WTC11 (cell line): ENCODE measurements around the gene IL17RE. TPM values are rescaled to one million over a fixed set of nuclear protein-coding genes. Genes with fewer than 3 reads are reported as not detected.

Experiments used
- ATAC-seq: fragments of 200-7000 bp; cut with Tn5 transposase; 2 replicates; pipeline ENCODE4 v1.10.0; 2021; ENCODE audit warnings: mild to moderate bottlenecking, moderate library complexity
- CTCF ChIA-PET: fragments of 300-600 bp; sonication (Branson Sonifier 250); formaldehyde crosslinking; loops from one replicate; lab custom pipeline; 2021; ENCODE audit warnings: antibody characterized with exemption; lab: Charles Lee
- POLR2A ChIA-PET: fragments of 350-600 bp; sonication (Branson Sonifier 250); formaldehyde crosslinking; loops from one replicate; lab custom pipeline; 2021; ENCODE audit warnings: antibody characterized with exemption; lab: Charles Lee
- DNase-seq: peaks from one replicate; pipeline ENCODE4 v3.0.0; 2021; ENCODE audit warnings: low spot score
- H3K27ac Mint-ChIP-seq: 2 replicates; pipeline ENCODE4 v1.8.0; 2021; ENCODE audit warnings: mixed read lengths
- H3K27me3 Mint-ChIP-seq: 2 replicates; pipeline ENCODE4 v1.8.0; 2021; ENCODE audit warnings: low read depth, mild to moderate bottlenecking, moderate library complexity, mixed read lengths
- H3K36me3 Mint-ChIP-seq: 2 replicates; pipeline ENCODE4 v1.8.0; 2021; ENCODE audit warnings: mixed read lengths
- H3K4me1 Mint-ChIP-seq: 2 replicates; pipeline ENCODE4 v1.8.0; 2022; ENCODE audit warnings: mixed read lengths
- H3K4me3 Mint-ChIP-seq: 2 replicates; pipeline ENCODE4 v1.8.0; 2021; ENCODE audit warnings: mild to moderate bottlenecking, moderate library complexity, mixed read lengths
- H3K9me3 Mint-ChIP-seq: 2 replicates; pipeline ENCODE4 v1.8.0; 2021; ENCODE audit warnings: mixed read lengths
- CBFB ChIP-seq: sonication (generic); formaldehyde crosslinking; IDR thresholded peaks from 2 replicates; pipeline ENCODE4 v1.8.1; 2022; ENCODE audit warnings: mild to moderate bottlenecking, low read depth, missing genetic modification reagents
- CREM ChIP-seq: sonication (generic); formaldehyde crosslinking; IDR thresholded peaks from 2 replicates; pipeline ENCODE4 v1.8.1; 2022; ENCODE audit warnings: mild to moderate bottlenecking, missing genetic modification reagents, moderate library complexity
- JAZF1 ChIP-seq: fragments of 250-450 bp; sonication (Bioruptor Pico); IDR thresholded peaks from 2 replicates; pipeline ENCODE4 v1.9.0; 2021; ENCODE audit warnings: moderate library complexity, mild to moderate bottlenecking, inconsistent platforms
- NR2C2 ChIP-seq: sonication (generic); formaldehyde crosslinking; IDR thresholded peaks from 2 replicates; pipeline ENCODE4 v1.8.0; 2022; ENCODE audit warnings: mild to moderate bottlenecking, missing genetic modification reagents
- RELA ChIP-seq: sonication (generic); formaldehyde crosslinking; IDR thresholded peaks from 2 replicates; pipeline ENCODE4 v1.8.1; 2022; ENCODE audit warnings: missing genetic modification reagents, mild to moderate bottlenecking, borderline replicate concordance
- RORB ChIP-seq: fragments of 250-450 bp; sonication (Bioruptor Pico); IDR thresholded peaks from 2 replicates; pipeline ENCODE4 v1.9.0; 2021; ENCODE audit warnings: mild to moderate bottlenecking
- SMAD4 ChIP-seq: sonication (generic); formaldehyde crosslinking; IDR thresholded peaks from 2 replicates; pipeline ENCODE4 v1.8.0; 2022; ENCODE audit warnings: mild to moderate bottlenecking, missing genetic modification reagents
- SP1 ChIP-seq: sonication (generic); formaldehyde crosslinking; conservative IDR thresholded peaks from 2 replicates; pipeline ENCODE4 v1.8.1; 2022; ENCODE audit warnings: missing genetic modification reagents
- ZNF138 ChIP-seq: sonication (generic); formaldehyde crosslinking; conservative IDR thresholded peaks from 2 replicates; pipeline ENCODE4 v1.8.1; 2022; ENCODE audit warnings: mild to moderate bottlenecking, moderate library complexity, missing genetic modification reagents
- ZNF219 ChIP-seq: sonication (generic); formaldehyde crosslinking; IDR thresholded peaks from 2 replicates; pipeline ENCODE4 v1.8.0; 2023; ENCODE audit warnings: missing genetic modification reagents, mild to moderate bottlenecking, borderline replicate concordance
- total RNA-seq: library from RNA; stranded (reverse); gene quantifications from 3 replicates; pipeline ENCODE4 v1.2.3, GENCODE V29; 2021
- TF ChIP-seq, protein P1 (sequence below): sonication (generic); formaldehyde crosslinking; IDR thresholded peaks from 2 replicates; pipeline ENCODE4 v1.8.0; 2022; ENCODE audit warnings: mild to moderate bottlenecking, missing genetic modification reagents
- TF ChIP-seq, protein P2 (sequence below): fragments of 250-450 bp; sonication (Bioruptor Pico); IDR thresholded peaks from 2 replicates; pipeline ENCODE4 v1.9.0; 2021; ENCODE audit warnings: mild to moderate bottlenecking
- TF ChIP-seq, protein P3 (sequence below): sonication (generic); formaldehyde crosslinking; IDR thresholded peaks from 2 replicates; pipeline ENCODE4 v1.8.1; 2023; ENCODE audit warnings: mild to moderate bottlenecking, missing genetic modification reagents, moderate library complexity
- TF ChIP-seq, protein P4 (sequence below): sonication (generic); formaldehyde crosslinking; IDR thresholded peaks from 2 replicates; pipeline ENCODE4 v1.8.1; 2023; ENCODE audit warnings: mild to moderate bottlenecking, moderate library complexity, missing genetic modification reagents
- TF ChIP-seq, protein P5 (sequence below): sonication (generic); formaldehyde crosslinking; IDR thresholded peaks from 2 replicates; pipeline ENCODE4 v1.8.1; 2023; ENCODE audit warnings: mild to moderate bottlenecking, missing genetic modification reagents, borderline replicate concordance
- TF ChIP-seq, protein P6 (sequence below): sonication (generic); formaldehyde crosslinking; IDR thresholded peaks from 2 replicates; pipeline ENCODE4 v1.8.1; 2022; ENCODE audit warnings: missing genetic modification reagents, borderline replicate concordance
- TF ChIP-seq, protein P7 (sequence below): sonication (generic); formaldehyde crosslinking; IDR thresholded peaks from 2 replicates; pipeline ENCODE4 v1.8.0; 2023; ENCODE audit warnings: missing genetic modification reagents
- TF ChIP-seq, protein P8 (sequence below): sonication (generic); formaldehyde crosslinking; IDR thresholded peaks from 2 replicates; pipeline ENCODE4 v1.8.0; 2022; ENCODE audit warnings: missing genetic modification reagents
- TF ChIP-seq, protein P9 (sequence below): sonication (generic); formaldehyde crosslinking; IDR thresholded peaks from 2 replicates; pipeline ENCODE4 v1.8.1; 2022; ENCODE audit warnings: low read depth, mild to moderate bottlenecking, moderate library complexity, missing genetic modification reagents, borderline replicate concordance

Gene IL17RE
- total RNA-seq, 1 experiment from 2014 or later, result 4.2 TPM

DNA sequence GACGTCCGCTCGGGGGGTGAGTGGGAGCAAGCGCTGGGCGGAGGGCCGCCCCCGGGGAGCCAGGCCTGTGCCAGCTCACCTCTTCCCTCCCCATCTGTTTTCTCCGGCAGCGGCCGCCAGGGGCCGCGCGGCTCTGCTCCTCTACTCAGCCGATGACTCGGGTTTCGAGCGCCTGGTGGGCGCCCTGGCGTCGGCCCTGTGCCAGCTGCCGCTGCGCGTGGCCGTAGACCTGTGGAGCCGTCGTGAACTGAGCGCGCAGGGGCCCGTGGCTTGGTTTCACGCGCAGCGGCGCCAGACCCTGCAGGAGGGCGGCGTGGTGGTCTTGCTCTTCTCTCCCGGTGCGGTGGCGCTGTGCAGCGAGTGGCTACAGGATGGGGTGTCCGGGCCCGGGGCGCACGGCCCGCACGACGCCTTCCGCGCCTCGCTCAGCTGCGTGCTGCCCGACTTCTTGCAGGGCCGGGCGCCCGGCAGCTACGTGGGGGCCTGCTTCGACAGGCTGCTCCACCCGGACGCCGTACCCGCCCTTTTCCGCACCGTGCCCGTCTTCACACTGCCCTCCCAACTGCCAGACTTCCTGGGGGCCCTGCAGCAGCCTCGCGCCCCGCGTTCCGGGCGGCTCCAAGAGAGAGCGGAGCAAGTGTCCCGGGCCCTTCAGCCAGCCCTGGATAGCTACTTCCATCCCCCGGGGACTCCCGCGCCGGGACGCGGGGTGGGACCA, 30.4 kb downstream of the IL17RE start:
- Mint-ChIP-seq H3K27me3 (peaks cover 10% of the 10 kb centered on the region), H3K4me1 (peaks cover 14% of the 10 kb centered on the region), H3K9me3 (peaks cover 8% of the 10 kb centered on the region; the same call in 1 of the 2 replicates), H3K36me3 (peaks cover 23% of the 10 kb centered on the region), H3K4me3 (peak overlapping the region; percentile 93), H3K27ac (peak overlapping the region; percentile 53; the same call in 1 of the 2 replicates)
- peak; percentile 88 for DNase-seq
- CTCF ChIA-PET, result interaction anchor here (0.6 to 5.5 kb wide), 34 partner anchors 9 to 431 kb away, joined by 3 to 143 read pairs (median 4); partner anchors contain the start of genes ARPC4, IL17RC, IL17RE and PRRT3
- ATAC-seq, result peak; percentile 71
- POLR2A ChIA-PET, result interaction anchor here (0.6 to 2.7 kb wide), 10 partner anchors 9 to 315 kb away, joined by 3 to 35 read pairs (median 6); partner anchors contain the start of genes ARPC4, IL17RE, PRRT3 and TATDN2
- 0 out of 2 replicates have a peak, but pooled peaks have one; percentile 24 for TF ChIP-seq NR2C2
- TF ChIP-seq, protein P1, sequence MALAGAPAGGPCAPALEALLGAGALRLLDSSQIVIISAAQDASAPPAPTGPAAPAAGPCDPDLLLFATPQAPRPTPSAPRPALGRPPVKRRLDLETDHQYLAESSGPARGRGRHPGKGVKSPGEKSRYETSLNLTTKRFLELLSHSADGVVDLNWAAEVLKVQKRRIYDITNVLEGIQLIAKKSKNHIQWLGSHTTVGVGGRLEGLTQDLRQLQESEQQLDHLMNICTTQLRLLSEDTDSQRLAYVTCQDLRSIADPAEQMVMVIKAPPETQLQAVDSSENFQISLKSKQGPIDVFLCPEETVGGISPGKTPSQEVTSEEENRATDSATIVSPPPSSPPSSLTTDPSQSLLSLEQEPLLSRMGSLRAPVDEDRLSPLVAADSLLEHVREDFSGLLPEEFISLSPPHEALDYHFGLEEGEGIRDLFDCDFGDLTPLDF (CRISPR knock-in tag), result no peak; the same call in 1 of the 2 replicates
- TF ChIP-seq CREM (CRISPR knock-in tag), result peak; percentile 62; the same call in 1 of the 2 replicates
- TF ChIP-seq, protein P2, sequence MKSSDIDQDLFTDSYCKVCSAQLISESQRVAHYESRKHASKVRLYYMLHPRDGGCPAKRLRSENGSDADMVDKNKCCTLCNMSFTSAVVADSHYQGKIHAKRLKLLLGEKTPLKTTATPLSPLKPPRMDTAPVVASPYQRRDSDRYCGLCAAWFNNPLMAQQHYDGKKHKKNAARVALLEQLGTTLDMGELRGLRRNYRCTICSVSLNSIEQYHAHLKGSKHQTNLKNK (CRISPR knock-in tag), result no peak
- 0 out of 2 replicates have a peak, but pooled peaks have one; percentile 38 for TF ChIP-seq CBFB (CRISPR knock-in tag)
- no peak for TF ChIP-seq JAZF1
- TF ChIP-seq ZNF219 (CRISPR knock-in tag), result 0 out of 2 replicates have a peak, but pooled peaks have one; percentile 79
- TF ChIP-seq, protein P3, sequence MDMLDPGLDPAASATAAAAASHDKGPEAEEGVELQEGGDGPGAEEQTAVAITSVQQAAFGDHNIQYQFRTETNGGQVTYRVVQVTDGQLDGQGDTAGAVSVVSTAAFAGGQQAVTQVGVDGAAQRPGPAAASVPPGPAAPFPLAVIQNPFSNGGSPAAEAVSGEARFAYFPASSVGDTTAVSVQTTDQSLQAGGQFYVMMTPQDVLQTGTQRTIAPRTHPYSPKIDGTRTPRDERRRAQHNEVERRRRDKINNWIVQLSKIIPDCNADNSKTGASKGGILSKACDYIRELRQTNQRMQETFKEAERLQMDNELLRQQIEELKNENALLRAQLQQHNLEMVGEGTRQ (CRISPR knock-in tag), result no peak
- TF ChIP-seq, protein P4, sequence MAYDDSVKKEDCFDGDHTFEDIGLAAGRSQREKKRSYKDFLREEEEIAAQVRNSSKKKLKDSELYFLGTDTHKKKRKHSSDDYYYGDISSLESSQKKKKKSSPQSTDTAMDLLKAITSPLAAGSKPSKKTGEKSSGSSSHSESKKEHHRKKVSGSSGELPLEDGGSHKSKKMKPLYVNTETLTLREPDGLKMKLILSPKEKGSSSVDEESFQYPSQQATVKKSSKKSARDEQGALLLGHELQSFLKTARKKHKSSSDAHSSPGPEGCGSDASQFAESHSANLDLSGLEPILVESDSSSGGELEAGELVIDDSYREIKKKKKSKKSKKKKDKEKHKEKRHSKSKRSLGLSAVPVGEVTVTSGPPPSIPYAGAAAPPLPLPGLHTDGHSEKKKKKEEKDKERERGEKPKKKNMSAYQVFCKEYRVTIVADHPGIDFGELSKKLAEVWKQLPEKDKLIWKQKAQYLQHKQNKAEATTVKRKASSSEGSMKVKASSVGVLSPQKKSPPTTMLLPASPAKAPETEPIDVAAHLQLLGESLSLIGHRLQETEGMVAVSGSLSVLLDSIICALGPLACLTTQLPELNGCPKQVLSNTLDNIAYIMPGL (CRISPR knock-in tag), result peak; percentile 95
- TF ChIP-seq, protein P5, sequence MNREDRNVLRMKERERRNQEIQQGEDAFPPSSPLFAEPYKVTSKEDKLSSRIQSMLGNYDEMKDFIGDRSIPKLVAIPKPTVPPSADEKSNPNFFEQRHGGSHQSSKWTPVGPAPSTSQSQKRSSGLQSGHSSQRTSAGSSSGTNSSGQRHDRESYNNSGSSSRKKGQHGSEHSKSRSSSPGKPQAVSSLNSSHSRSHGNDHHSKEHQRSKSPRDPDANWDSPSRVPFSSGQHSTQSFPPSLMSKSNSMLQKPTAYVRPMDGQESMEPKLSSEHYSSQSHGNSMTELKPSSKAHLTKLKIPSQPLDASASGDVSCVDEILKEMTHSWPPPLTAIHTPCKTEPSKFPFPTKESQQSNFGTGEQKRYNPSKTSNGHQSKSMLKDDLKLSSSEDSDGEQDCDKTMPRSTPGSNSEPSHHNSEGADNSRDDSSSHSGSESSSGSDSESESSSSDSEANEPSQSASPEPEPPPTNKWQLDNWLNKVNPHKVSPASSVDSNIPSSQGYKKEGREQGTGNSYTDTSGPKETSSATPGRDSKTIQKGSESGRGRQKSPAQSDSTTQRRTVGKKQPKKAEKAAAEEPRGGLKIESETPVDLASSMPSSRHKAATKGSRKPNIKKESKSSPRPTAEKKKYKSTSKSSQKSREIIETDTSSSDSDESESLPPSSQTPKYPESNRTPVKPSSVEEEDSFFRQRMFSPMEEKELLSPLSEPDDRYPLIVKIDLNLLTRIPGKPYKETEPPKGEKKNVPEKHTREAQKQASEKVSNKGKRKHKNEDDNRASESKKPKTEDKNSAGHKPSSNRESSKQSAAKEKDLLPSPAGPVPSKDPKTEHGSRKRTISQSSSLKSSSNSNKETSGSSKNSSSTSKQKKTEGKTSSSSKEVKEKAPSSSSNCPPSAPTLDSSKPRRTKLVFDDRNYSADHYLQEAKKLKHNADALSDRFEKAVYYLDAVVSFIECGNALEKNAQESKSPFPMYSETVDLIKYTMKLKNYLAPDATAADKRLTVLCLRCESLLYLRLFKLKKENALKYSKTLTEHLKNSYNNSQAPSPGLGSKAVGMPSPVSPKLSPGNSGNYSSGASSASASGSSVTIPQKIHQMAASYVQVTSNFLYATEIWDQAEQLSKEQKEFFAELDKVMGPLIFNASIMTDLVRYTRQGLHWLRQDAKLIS (CRISPR knock-in tag), result peak; percentile 40; the same call in 1 of the 2 replicates
- TF ChIP-seq, protein P6, sequence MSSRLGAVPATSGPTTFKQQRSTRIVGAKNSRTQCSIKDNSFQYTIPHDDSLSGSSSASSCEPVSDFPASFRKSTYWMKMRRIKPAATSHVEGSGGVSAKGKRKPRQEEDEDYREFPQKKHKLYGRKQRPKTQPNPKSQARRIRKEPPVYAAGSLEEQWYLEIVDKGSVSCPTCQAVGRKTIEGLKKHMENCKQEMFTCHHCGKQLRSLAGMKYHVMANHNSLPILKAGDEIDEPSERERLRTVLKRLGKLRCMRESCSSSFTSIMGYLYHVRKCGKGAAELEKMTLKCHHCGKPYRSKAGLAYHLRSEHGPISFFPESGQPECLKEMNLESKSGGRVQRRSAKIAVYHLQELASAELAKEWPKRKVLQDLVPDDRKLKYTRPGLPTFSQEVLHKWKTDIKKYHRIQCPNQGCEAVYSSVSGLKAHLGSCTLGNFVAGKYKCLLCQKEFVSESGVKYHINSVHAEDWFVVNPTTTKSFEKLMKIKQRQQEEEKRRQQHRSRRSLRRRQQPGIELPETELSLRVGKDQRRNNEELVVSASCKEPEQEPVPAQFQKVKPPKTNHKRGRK (CRISPR knock-in tag), result no peak
- 0 out of 2 replicates have a peak, but pooled peaks have one; percentile 57 for TF ChIP-seq RELA (CRISPR knock-in tag)
- no peak for TF ChIP-seq RORB (CRISPR knock-in tag)
- no peak for TF ChIP-seq SP1 (CRISPR knock-in tag)
- TF ChIP-seq, protein P7, sequence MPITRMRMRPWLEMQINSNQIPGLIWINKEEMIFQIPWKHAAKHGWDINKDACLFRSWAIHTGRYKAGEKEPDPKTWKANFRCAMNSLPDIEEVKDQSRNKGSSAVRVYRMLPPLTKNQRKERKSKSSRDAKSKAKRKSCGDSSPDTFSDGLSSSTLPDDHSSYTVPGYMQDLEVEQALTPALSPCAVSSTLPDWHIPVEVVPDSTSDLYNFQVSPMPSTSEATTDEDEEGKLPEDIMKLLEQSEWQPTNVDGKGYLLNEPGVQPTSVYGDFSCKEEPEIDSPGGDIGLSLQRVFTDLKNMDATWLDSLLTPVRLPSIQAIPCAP (CRISPR knock-in tag), result no peak
- TF ChIP-seq ZNF138, result 0 out of 2 replicates have a peak, but pooled peaks have one; percentile 40
- TF ChIP-seq, protein P8, sequence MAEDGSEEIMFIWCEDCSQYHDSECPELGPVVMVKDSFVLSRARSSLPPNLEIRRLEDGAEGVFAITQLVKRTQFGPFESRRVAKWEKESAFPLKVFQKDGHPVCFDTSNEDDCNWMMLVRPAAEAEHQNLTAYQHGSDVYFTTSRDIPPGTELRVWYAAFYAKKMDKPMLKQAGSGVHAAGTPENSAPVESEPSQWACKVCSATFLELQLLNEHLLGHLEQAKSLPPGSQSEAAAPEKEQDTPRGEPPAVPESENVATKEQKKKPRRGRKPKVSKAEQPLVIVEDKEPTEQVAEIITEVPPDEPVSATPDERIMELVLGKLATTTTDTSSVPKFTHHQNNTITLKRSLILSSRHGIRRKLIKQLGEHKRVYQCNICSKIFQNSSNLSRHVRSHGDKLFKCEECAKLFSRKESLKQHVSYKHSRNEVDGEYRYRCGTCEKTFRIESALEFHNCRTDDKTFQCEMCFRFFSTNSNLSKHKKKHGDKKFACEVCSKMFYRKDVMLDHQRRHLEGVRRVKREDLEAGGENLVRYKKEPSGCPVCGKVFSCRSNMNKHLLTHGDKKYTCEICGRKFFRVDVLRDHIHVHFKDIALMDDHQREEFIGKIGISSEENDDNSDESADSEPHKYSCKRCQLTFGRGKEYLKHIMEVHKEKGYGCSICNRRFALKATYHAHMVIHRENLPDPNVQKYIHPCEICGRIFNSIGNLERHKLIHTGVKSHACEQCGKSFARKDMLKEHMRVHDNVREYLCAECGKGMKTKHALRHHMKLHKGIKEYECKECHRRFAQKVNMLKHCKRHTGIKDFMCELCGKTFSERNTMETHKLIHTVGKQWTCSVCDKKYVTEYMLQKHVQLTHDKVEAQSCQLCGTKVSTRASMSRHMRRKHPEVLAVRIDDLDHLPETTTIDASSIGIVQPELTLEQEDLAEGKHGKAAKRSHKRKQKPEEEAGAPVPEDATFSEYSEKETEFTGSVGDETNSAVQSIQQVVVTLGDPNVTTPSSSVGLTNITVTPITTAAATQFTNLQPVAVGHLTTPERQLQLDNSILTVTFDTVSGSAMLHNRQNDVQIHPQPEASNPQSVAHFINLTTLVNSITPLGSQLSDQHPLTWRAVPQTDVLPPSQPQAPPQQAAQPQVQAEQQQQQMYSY (CRISPR knock-in tag), result peak; percentile 8; the same call in 1 of the 2 replicates
- TF ChIP-seq SMAD4 (CRISPR knock-in tag), result no peak; the same call in 1 of the 2 replicates
- TF ChIP-seq, protein P9, sequence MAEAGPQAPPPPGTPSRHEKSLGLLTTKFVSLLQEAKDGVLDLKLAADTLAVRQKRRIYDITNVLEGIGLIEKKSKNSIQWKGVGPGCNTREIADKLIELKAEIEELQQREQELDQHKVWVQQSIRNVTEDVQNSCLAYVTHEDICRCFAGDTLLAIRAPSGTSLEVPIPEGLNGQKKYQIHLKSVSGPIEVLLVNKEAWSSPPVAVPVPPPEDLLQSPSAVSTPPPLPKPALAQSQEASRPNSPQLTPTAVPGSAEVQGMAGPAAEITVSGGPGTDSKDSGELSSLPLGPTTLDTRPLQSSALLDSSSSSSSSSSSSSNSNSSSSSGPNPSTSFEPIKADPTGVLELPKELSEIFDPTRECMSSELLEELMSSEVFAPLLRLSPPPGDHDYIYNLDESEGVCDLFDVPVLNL, result 0 out of 2 replicates have a peak, but pooled peaks have one; percentile 63
